Natural killer cell (primary cell): ENCODE results near the gene P3H3. TPM values are rescaled to one million over a fixed set of nuclear protein-coding genes. Genes with fewer than 3 reads are reported as not detected.
A peak's percentile ranks its signal among the peaks of the same experiment; 100 is the strongest.
"Not testable (repeated sequence)": the region's sequence is repeated elsewhere in the genome, so short reads cannot be mapped to it uniquely, and the experiment has no call there.

Experiments
- ATAC-seq, 3 donors: fragments of 150-1000 bp in 2 of 3; fragments of 200-7000 bp in 1 of 3; cut with Tn5 transposase; 1 replicate in 1 of 3; 2 replicates in 2 of 3; pipeline ENCODE4 v1.10.0; 2021; ENCODE audit warnings: mild to moderate bottlenecking in 2 of 3, moderate library complexity in 2 of 3
- DNase-seq, 2 donors: peaks; one replicate each; pipeline versions ENCODE4 v3.0.0 to v3.0.0-alpha.2; 2013 to 2021; ENCODE audit warnings: mixed read lengths in 1 of 2
- H3K27ac ChIP-seq: one replicate; pipeline ENCODE4 v1.5.1; 2013; ENCODE audit warnings: mild to moderate bottlenecking, low read length
- H3K27me3 ChIP-seq: one replicate; pipeline ENCODE4 v1.6.1; 2013; ENCODE audit warnings: low read length; ENCODE audit not compliant: control insufficient read depth, insufficient read depth
- H3K36me3 ChIP-seq: one replicate; pipeline ENCODE4 v1.6.1; 2013; ENCODE audit warnings: low read length; ENCODE audit not compliant: control insufficient read depth, insufficient read depth
- H3K4me1 ChIP-seq: one replicate; pipeline ENCODE4 v1.6.1; 2013; ENCODE audit warnings: low read length; ENCODE audit not compliant: control insufficient read depth, insufficient read depth
- H3K4me3 ChIP-seq: one replicate; pipeline ENCODE4 v1.5.1; 2013; ENCODE audit warnings: low read length
- H3K9me3 ChIP-seq: one replicate; pipeline ENCODE4 v1.6.1; 2013; ENCODE audit warnings: low read length; ENCODE audit not compliant: control insufficient read depth, insufficient read depth
- H3K27ac Mint-ChIP-seq, 2 donors: one replicate each; pipeline ENCODE4 v1.8.0; 2022; ENCODE audit warnings: mild to moderate bottlenecking in 2 of 2, mixed read lengths in 2 of 2, moderate library complexity in 1 of 2
- H3K27me3 Mint-ChIP-seq, 2 donors: one replicate each; pipeline ENCODE4 v1.8.0; 2022; ENCODE audit warnings: low read depth in 2 of 2, mixed read lengths in 2 of 2
- H3K36me3 Mint-ChIP-seq: one replicate; pipeline ENCODE4 v1.8.0; 2022; ENCODE audit warnings: mixed read lengths
- H3K4me1 Mint-ChIP-seq, 2 donors: one replicate each; pipeline ENCODE4 v1.8.0; 2022; ENCODE audit warnings: mixed read lengths in 2 of 2
- H3K4me3 Mint-ChIP-seq: one replicate; pipeline ENCODE4 v1.8.0; 2022; ENCODE audit warnings: mild to moderate bottlenecking, moderate library complexity, mixed read lengths
- H3K9me3 Mint-ChIP-seq, 2 donors: one replicate each; pipeline ENCODE4 v1.8.0; 2022; ENCODE audit warnings: mixed read lengths in 2 of 2
- CTCF ChIP-seq: fragments of 200-600 bp; IDR thresholded peaks from one replicate; pipeline ENCODE4 v1.8.0; 2022; ENCODE audit warnings: antibody characterized with exemption
- WGBS: methylation state at CpG from one replicate; pipeline ENCODE4 v1.1.7; 2013; ENCODE audit warnings: missing lambda C conversion rate; ENCODE audit not compliant: insufficient coverage; 5-methylcytosine and 5-hydroxymethylcytosine counted together
- intact Hi-C: fragments of 100-400 bp; cut with micrococcal nuclease; formaldehyde crosslinking; loops from one replicate; pipeline ENCODE4 v1.14.2; 2022
- total RNA-seq, 4 donors: library from RNA; stranded (reverse); fragments of 120-200 nt in 1 of 4; gene quantifications; one replicate each; pipeline versions ENCODE4 v1.2.3 to v1.2.4, GENCODE V29; 2013 to 2022

The P3H3 gene
- total RNA-seq, 3 donors from 2014 or later (not counting 1 experiment from before 2014, with no cell fraction given), result 0.72 to 1.8 TPM; not detected in 1

GRCh38 chr12:6871052-6871957 is 43.1 kb downstream of the P3H3 start:
- peaks cover 19% of the 10 kb centered on the region for H3K36me3 ChIP-seq
- H3K4me1 Mint-ChIP-seq, result peaks cover 44 to 64% of the 10 kb centered on the region in 2 donors
- intact Hi-C loops, result no loop called here
- no peaks in the 10 kb centered on the region for H3K36me3 Mint-ChIP-seq
- TF ChIP-seq CTCF, result no peak
- no peaks in the 10 kb centered on the region for H3K27me3 Mint-ChIP-seq
- H3K27me3 ChIP-seq, result no peaks in the 10 kb centered on the region
- peak overlapping the region; percentile 93 for H3K4me3 Mint-ChIP-seq
- DNase-seq, result peak in 1 of 2 donors; percentile 49
- H3K27ac ChIP-seq, result peak overlapping the region; percentile 4
- 75% methylated on average over 11 of the region's 12 CpGs for WGBS
- H3K4me3 ChIP-seq, result no peak overlapping the region
- H3K27ac Mint-ChIP-seq, result peak overlapping the region; percentile 87 to 94
- H3K9me3 ChIP-seq, result no peaks in the 10 kb centered on the region
- no peak for ATAC-seq
- peaks cover 62% of the 10 kb centered on the region for H3K4me1 ChIP-seq
- no peaks in the 10 kb centered on the region for H3K9me3 Mint-ChIP-seq

GRCh38 chr12:6872073-6873048 is 44.2 kb downstream of the P3H3 start:
- Mint-ChIP-seq H3K9me3 (no peaks in the 10 kb centered on the region), H3K36me3 (no peaks in the 10 kb centered on the region), H3K4me1 (peaks cover 44 to 61% of the 10 kb centered on the region in 2 donors), H3K4me3 (peak overlapping the region; percentile 93), H3K27me3 (no peaks in the 10 kb centered on the region), H3K27ac (peak overlapping the region; percentile 87 to 94)
- peak overlapping the region; percentile 81 for H3K4me3 ChIP-seq
- intact Hi-C loops, result loop anchor here (1.0 to 2.0 kb wide), 8 partner anchors 19 to 146 kb away; partner anchors contain the start of genes EMG1, ENO2, LPCAT3 and LRRC23
- H3K4me1 ChIP-seq, result peaks cover 54% of the 10 kb centered on the region
- H3K9me3 ChIP-seq, result no peaks in the 10 kb centered on the region
- H3K27ac ChIP-seq, result peak overlapping the region; percentile 63
- 3% methylated on average over 40 of the region's 40 CpGs for WGBS
- peak; percentile 47 to 65 (median 48) for ATAC-seq
- peak; percentile 93 for TF ChIP-seq CTCF
- peak; percentile 89 to 93 for DNase-seq
- peaks cover 19% of the 10 kb centered on the region for H3K36me3 ChIP-seq
- no peaks in the 10 kb centered on the region for H3K27me3 ChIP-seq

GRCh38 chr12:6873094-6874014 is 45.1 kb downstream of the P3H3 start, which contains the start of gene SPSB2:
Gene SPSB2 (minus strand): TSS chr12:6873303. CDS start chr12:6872901, 402 bp downstream.
- Mint-ChIP-seq H3K27me3 (no peaks in the 10 kb centered on the region), H3K4me1 (peaks cover 41 to 56% of the 10 kb centered on the region in 2 donors), H3K27ac (peak within 1 kb of the TSS; percentile 87 to 94), H3K36me3 (no peaks in the 10 kb centered on the region), H3K4me3 (peak within 1 kb of the TSS; percentile 93), H3K9me3 (no peaks in the 10 kb centered on the region)
- Histone ChIP-seq H3K4me3 (peak within 1 kb of the TSS; percentile 81), H3K36me3 (peaks cover 19% of the 10 kb centered on the region), H3K27ac (peak within 1 kb of the TSS; percentile 63), H3K4me1 (peaks cover 50% of the 10 kb centered on the region), H3K9me3 (no peaks in the 10 kb centered on the region), H3K27me3 (no peaks in the 10 kb centered on the region)
- under 1% methylated on average over 66 of the region's 66 CpGs for WGBS
- DNase-seq (peak; percentile 99 to 100), ATAC-seq (peak; percentile 87 to 99 (median 91))
- intact Hi-C loops, result loop anchor here (1.0 to 2.0 kb wide), 7 partner anchors 18 to 145 kb away; partner anchors contain the start of genes EMG1, ENO2, LPCAT3 and LRRC23
- TF ChIP-seq CTCF, result no peak

- ATAC-seq, H3K9me3 Mint-ChIP-seq, H3K9me3 ChIP-seq, DNase-seq, H3K27me3 Mint-ChIP-seq, H3K27me3 ChIP-seq, H3K36me3 Mint-ChIP-seq, intact Hi-C loops: not testable (repeated sequence)
- Histone ChIP-seq H3K36me3 (peaks cover 19% of the 10 kb centered on the region), H3K4me3 (peak overlapping the region; percentile 51), H3K4me1 (peaks cover 43% of the 10 kb centered on the region), H3K27ac (peak overlapping the region; percentile 63)
- Mint-ChIP-seq H3K27ac (peak overlapping the region; percentile 87 to 94), H3K4me3 (peak overlapping the region; percentile 89), H3K4me1 (peaks cover 35 to 49% of the 10 kb centered on the region in 2 donors)
- 56% methylated on average over 9 of the region's 9 CpGs for WGBS
These were observed 45.8 kb downstream of the P3H3 start for GRCh38 chr12:6874015-6874368.
